GM12878 (cell line): ENCODE results near the gene SLC25A33. TPM values are rescaled to one million over a fixed set of nuclear protein-coding genes. Genes with fewer than 3 reads are reported as not detected.

Source experiments
- ATAC-seq: fragments of 200-7000 bp; cut with Tn5 transposase; 3 replicates; pipeline ENCODE4 v1.9.1; 2020; ENCODE audit warnings: mild to moderate bottlenecking, moderate library complexity
- BruUV-seq: library from RNA; stranded (reverse); fragments of 400-500 nt; replicated peaks from 2 replicates; lab custom pipeline; 2021; lab: Mats Ljungman, UMichigan
- CTCF ChIA-PET: fragments of 300-600 bp; sonication (Branson Sonifier 250); formaldehyde crosslinking; extraction: SDS; loops from one replicate; lab custom pipeline; 2021; ENCODE audit warnings: inconsistent platforms; lab: Yijun Ruan, JAX
- POLR2A ChIA-PET: fragments of 350-600 bp; formaldehyde crosslinking; extraction: SDS; loops from one replicate; lab custom pipeline; 2021; ENCODE audit warnings: inconsistent platforms; lab: Charles Lee
- RAD21 ChIA-PET: fragments of 300-600 bp; sonication (Branson Sonifier 250); formaldehyde crosslinking; loops from one replicate; lab custom pipeline; 2023; ENCODE audit warnings: antibody characterized with exemption; ENCODE audit not compliant: unreplicated experiment; lab: Charles Lee
- SMC1A ChIA-PET: fragments of 300-600 bp; sonication (Branson Sonifier 250); formaldehyde crosslinking; loops from one replicate; lab custom pipeline; 2023; ENCODE audit not compliant: unreplicated experiment, uncharacterized antibody; lab: Charles Lee
- DNase-seq: peaks from one replicate; pipeline ENCODE4 v3.0.0-alpha.2; 2011; ENCODE audit warnings: low read depth, low spot score
- FAIRE-seq: peaks from 3 replicates; lab custom pipeline; 2011; peaks lifted over from hg19 to GRCh38; lab: Jason Lieb, UNC
- H2AFZ ChIP-seq: 2 replicates; pipeline ENCODE4 v1.6.0; 2011; ENCODE audit warnings: low read depth, low read length, control low read depth; ENCODE audit not compliant: control insufficient read depth
- H3K27ac ChIP-seq: 2 replicates; pipeline ENCODE4 v1.5.1; 2011; ENCODE audit warnings: control low read depth; ENCODE audit not compliant: control insufficient read depth, insufficient read depth
- H3K27me3 ChIP-seq, 2 experiments: replicated peaks in 1 of 2; 2 replicates each; pipeline versions ENCODE4 v1.6.0 to v1.6.1; 2011; ENCODE audit warnings: low read length in 1 of 2; ENCODE audit not compliant: control insufficient read depth in 2 of 2, insufficient read depth in 2 of 2
- H3K36me3 ChIP-seq, 2 experiments: 2 replicates each; pipeline ENCODE4 v1.5.1; 2011; ENCODE audit warnings: low read length in 1 of 2; ENCODE audit not compliant: control insufficient read depth in 2 of 2, insufficient read depth in 2 of 2
- H3K4me1 ChIP-seq: 2 replicates; pipeline ENCODE4 v1.6.1; 2011; ENCODE audit warnings: mild to moderate bottlenecking, low read length, moderate library complexity, mixed read lengths; ENCODE audit not compliant: control insufficient read depth, insufficient read depth
- H3K4me2 ChIP-seq: 2 replicates; pipeline ENCODE4 v1.6.0; 2011; ENCODE audit warnings: control low read depth; ENCODE audit not compliant: control insufficient read depth, insufficient read depth
- H3K4me3 ChIP-seq: fragments of 200-600 bp; sonication (generic); 2 replicates; pipeline ENCODE4 v1.5.1; 2016
- H3K79me2 ChIP-seq: 2 replicates; pipeline ENCODE4 v1.6.0; 2011; ENCODE audit warnings: low read length; ENCODE audit not compliant: control insufficient read depth, insufficient read depth
- H3K9ac ChIP-seq: 2 replicates; pipeline ENCODE4 v1.8.0; 2011; ENCODE audit warnings: low read length, control low read depth, mixed read lengths; ENCODE audit not compliant: control insufficient read depth, insufficient read depth
- H3K9me3 ChIP-seq: replicated peaks from 3 replicates; pipeline ENCODE4 v1.5.1; 2011; ENCODE audit warnings: mild to moderate bottlenecking, low read length; ENCODE audit not compliant: control insufficient read depth, insufficient read depth
- H4K20me1 ChIP-seq: 2 replicates; pipeline ENCODE4 v1.6.0; 2011; ENCODE audit not compliant: control insufficient read depth, insufficient read depth
- BHLHE40 ChIP-seq, 2 experiments: fragments of 450-650 bp in 1 of 2; IDR thresholded peaks; 2 replicates each; pipeline ENCODE4 v1.6.1; 2011 to 2017; ENCODE audit warnings: low read depth in 2 of 2, borderline replicate concordance in 1 of 2, improper control_type of control experiment in 1 of 2, low read length in 1 of 2, mild to moderate bottlenecking in 1 of 2
- EGR1 ChIP-seq, 2 experiments: IDR thresholded peaks; 1 replicate in 1 of 2; 2 replicates in 1 of 2; pipeline ENCODE4 v1.6.1; 2011 to 2012; ENCODE audit warnings: low read depth in 2 of 2, low read length in 2 of 2, borderline replicate concordance in 1 of 2, mild to moderate bottlenecking in 1 of 2, moderate library complexity in 1 of 2
- EZH2 ChIP-seq: IDR thresholded peaks from 2 replicates; pipeline ENCODE4 v1.6.1; 2012; ENCODE audit warnings: low read depth, mild to moderate bottlenecking, control low read depth, inconsistent platforms, low read length, borderline replicate concordance; ENCODE audit not compliant: control insufficient read depth
- HDGF ChIP-seq: fragments of 450-650 bp; IDR thresholded peaks from 2 replicates; pipeline ENCODE4 v1.6.1; 2016; ENCODE audit warnings: antibody characterized with exemption
- IKZF2 ChIP-seq, 2 experiments: fragments of 450-650 bp; IDR thresholded peaks; 2 replicates each; pipeline ENCODE4 v1.6.1; 2017; ENCODE audit warnings: mild to moderate bottlenecking in 2 of 2, moderate library complexity in 2 of 2
- JUND ChIP-seq: IDR thresholded peaks from 2 replicates; pipeline ENCODE4 v1.6.1; 2012; ENCODE audit warnings: low read depth, mild to moderate bottlenecking, low read length, improper control_type of control experiment, moderate library complexity
- MEF2B ChIP-seq: fragments of 450-650 bp; IDR thresholded peaks from 2 replicates; pipeline ENCODE4 v1.6.1; 2018; ENCODE audit warnings: mild to moderate bottlenecking, moderate library complexity; ENCODE audit not compliant: partially characterized antibody, poor library complexity, severe bottlenecking
- MXI1 ChIP-seq: fragments of 150-350 bp; IDR thresholded peaks from 2 replicates; pipeline ENCODE4 v1.6.1; 2011; ENCODE audit warnings: low read depth, mild to moderate bottlenecking, inconsistent platforms, low read length, improper control_type of control experiment
- POU2F2 ChIP-seq: IDR thresholded peaks from 3 replicates; pipeline ENCODE4 v1.6.1; 2011; ENCODE audit warnings: low read depth, mild to moderate bottlenecking, low read length, borderline replicate concordance
- SIN3A ChIP-seq: IDR thresholded peaks from 2 replicates; pipeline ENCODE4 v1.6.1; 2012; ENCODE audit warnings: low read depth, low read length, improper control_type of control experiment
- SPI1 ChIP-seq: IDR thresholded peaks from 2 replicates; pipeline ENCODE4 v1.6.1; 2011; ENCODE audit warnings: low read depth, mild to moderate bottlenecking, low read length, moderate library complexity, borderline replicate concordance; ENCODE audit not compliant: insufficient read depth
- ZNF384 ChIP-seq: IDR thresholded peaks from 2 replicates; pipeline ENCODE4 v1.6.1; 2012; ENCODE audit warnings: low read depth, mild to moderate bottlenecking, low read length, improper control_type of control experiment, borderline replicate concordance
- WGBS: methylation state at CpG from one replicate; pipeline ENCODE4 v1.1.6; 2016; ENCODE audit warnings: low lambda C conversion rate; ENCODE audit not compliant: insufficient replicate concordance, insufficient coverage; ENCODE audit errors: missing lambda C conversion rate; 5-methylcytosine and 5-hydroxymethylcytosine counted together
- in situ Hi-C: fragments of 300-500 bp; cut with MboI; formaldehyde crosslinking; loops from 9 replicates; pipeline ENCODE4 v1.14.3; 2018; ENCODE audit warnings: mixed read lengths
- intact Hi-C: fragments of 100-400 bp; cut with micrococcal nuclease; formaldehyde crosslinking; loops from one replicate; pipeline ENCODE4 v1.14.2; 2022; ENCODE audit not compliant: unreplicated experiment
- polyA plus RNA-seq, 11 experiments: library from polyadenylated mRNA; depleted of rRNA in 4 of 11; unstranded in 6 of 11; stranded (reverse) in 5 of 11; fragments of >200 nt; fragmentation: Nextera tagmentation in 4 of 11; fragmentation: Illumina TruSeq in 1 of 11; extraction: Ambion mirVana in 4 of 11; extraction: Trizol in 1 of 11; gene quantifications; 1 replicate in 1 of 11; 2 replicates in 10 of 11; pipeline versions ENCODE4 v1.2.1 to v1.2.3, GENCODE V29; 2011 to 2016; ENCODE audit warnings: inconsistent platforms in 2 of 11, missing spikeins in 2 of 11, low read depth in 1 of 11
- total RNA-seq, 4 experiments: library from RNA; depleted of rRNA in 3 of 4; stranded (reverse); fragments of >200 nt in 3 of 4; fragmentation: Illumina TruSeq in 1 of 4; extraction: Trizol in 1 of 4; gene quantifications; 2 replicates each; pipeline versions ENCODE4 v1.2.1 to v1.2.3, GENCODE V29; 2013 to 2021
- TF ChIP-seq, protein P1 (sequence below): IDR thresholded peaks from 2 replicates; pipeline ENCODE4 v1.6.1; 2012; ENCODE audit warnings: low read length, inconsistent platforms

Gene SLC25A33
- total and polyA plus RNA-seq, 10 of the 15 experiments (the other 5 are each of a cell fraction or from before 2014, with no cell fraction given), result 1.7 to 11.2 (median 8.4) TPM

DNA sequence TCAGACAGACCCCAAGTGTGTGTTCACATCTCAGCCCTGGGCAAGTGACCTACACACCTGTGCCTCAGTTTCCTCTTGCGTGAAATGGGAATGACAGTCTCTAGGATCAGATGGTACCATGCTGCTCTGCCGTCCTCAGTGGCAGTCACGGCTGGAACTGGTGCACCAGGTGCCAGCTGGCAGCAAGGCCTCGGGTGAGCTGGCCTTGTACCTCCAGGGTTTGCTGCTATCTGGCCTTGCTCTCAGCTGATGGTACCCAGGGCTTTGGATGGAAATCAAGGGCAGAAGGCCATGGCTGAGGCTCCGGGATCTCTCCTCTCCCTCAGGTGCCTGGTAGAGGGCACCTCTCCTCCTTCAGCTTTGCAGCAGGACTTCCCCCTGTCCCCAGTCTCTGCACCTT, 70.7 kb downstream of the SLC25A33 start:
- Histone ChIP-seq H3K36me3 (peaks cover 3 to 13% of the 10 kb centered on the region in 2 experiments; a peak in 3 of 4 replicates), H4K20me1 (no peaks in the 10 kb centered on the region), H2AFZ (no peak overlapping the region), H3K4me3 (no peak overlapping the region), H3K27ac (no peak overlapping the region), H3K9me3 (no peaks in the 10 kb centered on the region)
- WGBS, result 82% methylated on average over 5 of the region's 5 CpGs
- SMC1A ChIA-PET, result no interaction called here
- in situ Hi-C loops, result no loop called here
- no TSS peak for BruUV-seq
- no peak for TF ChIP-seq POU2F2
- TF ChIP-seq, all 136 proteins: peak for 0
- no peaks in the 10 kb centered on the region for H3K4me1 ChIP-seq
- H3K9ac ChIP-seq, result no peak overlapping the region
- POLR2A ChIA-PET, result no interaction called here
- H3K4me2 ChIP-seq, result no peak overlapping the region
- DNase-seq (no peak), FAIRE-seq (no peak), ATAC-seq (no peak)
- RAD21 ChIA-PET, result no interaction called here
- no peaks in the 10 kb centered on the region for H3K79me2 ChIP-seq
- CTCF ChIA-PET, result no interaction called here
- H3K27me3 ChIP-seq, result no peaks in the 10 kb centered on the region
- intact Hi-C loops, result no loop called here

DNA sequence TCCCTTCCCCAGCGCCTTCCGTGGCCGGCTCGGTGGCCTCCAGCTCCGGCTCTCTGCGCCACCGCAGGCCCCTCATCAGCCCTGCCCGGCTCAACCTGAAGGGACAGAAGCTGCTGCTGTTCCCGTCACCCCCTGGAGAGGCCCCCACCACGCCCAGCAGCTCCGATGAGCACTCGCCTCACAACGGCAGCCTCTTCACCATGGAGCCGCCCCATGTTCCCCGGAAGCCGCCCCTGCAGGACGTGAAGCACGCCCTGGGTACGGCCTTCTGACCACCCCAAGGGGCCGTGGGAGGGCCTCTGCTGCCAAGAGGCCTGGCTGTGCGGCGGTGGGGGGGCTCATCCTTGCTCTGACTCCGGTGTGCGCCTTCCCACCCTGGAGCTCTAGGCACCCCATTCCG, 71.3 kb downstream of the SLC25A33 start:
- 94% methylated on average over 24 of the region's 25 CpGs for WGBS
- SMC1A ChIA-PET, result no interaction called here
- Histone ChIP-seq H4K20me1 (no peaks in the 10 kb centered on the region), H2AFZ (no peak overlapping the region), H3K9ac (no peak overlapping the region), H3K27ac (no peak overlapping the region), H3K4me3 (no peak overlapping the region), H3K36me3 (peaks cover 3 to 13% of the 10 kb centered on the region in 2 experiments; a peak in 3 of 4 replicates), H3K27me3 (no peaks in the 10 kb centered on the region), H3K4me2 (no peak overlapping the region), H3K4me1 (no peaks in the 10 kb centered on the region), H3K9me3 (no peaks in the 10 kb centered on the region), H3K79me2 (no peaks in the 10 kb centered on the region)
- POLR2A ChIA-PET, result no interaction called here
- in situ Hi-C loops (no loop called here), intact Hi-C loops (no loop called here)
- RAD21 ChIA-PET, result no interaction called here
- no peak for FAIRE-seq
- CTCF ChIA-PET, result no interaction called here
- DNase-seq, result no peak
- ATAC-seq, result no peak
- BruUV-seq, result no TSS peak
- TF ChIP-seq SIN3A (no peak), IKZF2 (IDR thresholded peaks at IDR 0.05) (no peak), POU2F2 (no peak), HDGF (no peak), ZNF384 (no peak), BHLHE40 (IDR thresholded peaks at IDR 0.05; ENCODE audit: borderline replicate concordance in 1 of 2, low read depth in 2 of 2, low read length in 1 of 2) (no peak), JUND (no peak), EGR1 (IDR thresholded peaks at IDR 0.05; ENCODE audit: borderline replicate concordance in 1 of 2, low read depth in 2 of 2, low read length in 2 of 2) (no peak), EZH2 (no peak), MXI1 (no peak), SPI1 (no peak), MEF2B (no peak)
- TF ChIP-seq, protein P1, sequence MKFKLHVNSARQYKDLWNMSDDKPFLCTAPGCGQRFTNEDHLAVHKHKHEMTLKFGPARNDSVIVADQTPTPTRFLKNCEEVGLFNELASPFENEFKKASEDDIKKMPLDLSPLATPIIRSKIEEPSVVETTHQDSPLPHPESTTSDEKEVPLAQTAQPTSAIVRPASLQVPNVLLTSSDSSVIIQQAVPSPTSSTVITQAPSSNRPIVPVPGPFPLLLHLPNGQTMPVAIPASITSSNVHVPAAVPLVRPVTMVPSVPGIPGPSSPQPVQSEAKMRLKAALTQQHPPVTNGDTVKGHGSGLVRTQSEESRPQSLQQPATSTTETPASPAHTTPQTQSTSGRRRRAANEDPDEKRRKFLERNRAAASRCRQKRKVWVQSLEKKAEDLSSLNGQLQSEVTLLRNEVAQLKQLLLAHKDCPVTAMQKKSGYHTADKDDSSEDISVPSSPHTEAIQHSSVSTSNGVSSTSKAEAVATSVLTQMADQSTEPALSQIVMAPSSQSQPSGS, result no peak
